ENCODE data around the gene CRADD. TPM values are rescaled to one million over a fixed set of nuclear protein-coding genes. Genes with fewer than 3 reads are reported as not detected.

The CRADD gene
- polyA plus RNA-seq, 3 donors from 2014 or later: 24.2 to 30.1 (median 25.8) TPM

GRCh38 chr12:93657071-93657470, 20.1 kb upstream of the CRADD start:
- DNase-seq: no peak
- no peak overlapping the region for H3K27ac Mint-ChIP-seq
- H3K27me3 Mint-ChIP-seq (ENCODE audit: low read depth in 3 of 3): no peaks in the 10 kb centered on the region
- H3K36me3 Mint-ChIP-seq: no peaks in the 10 kb centered on the region
- no peaks in the 10 kb centered on the region for H3K9me3 Mint-ChIP-seq
- no peak overlapping the region for H3K4me3 Mint-ChIP-seq
- no peaks in the 10 kb centered on the region for H3K4me1 Mint-ChIP-seq

- H3K36me3 Mint-ChIP-seq: no peaks in the 10 kb centered on the region
These were observed 16.2 kb upstream of the CRADD start for GRCh38 chr12:93661021-93661420.

DNA sequence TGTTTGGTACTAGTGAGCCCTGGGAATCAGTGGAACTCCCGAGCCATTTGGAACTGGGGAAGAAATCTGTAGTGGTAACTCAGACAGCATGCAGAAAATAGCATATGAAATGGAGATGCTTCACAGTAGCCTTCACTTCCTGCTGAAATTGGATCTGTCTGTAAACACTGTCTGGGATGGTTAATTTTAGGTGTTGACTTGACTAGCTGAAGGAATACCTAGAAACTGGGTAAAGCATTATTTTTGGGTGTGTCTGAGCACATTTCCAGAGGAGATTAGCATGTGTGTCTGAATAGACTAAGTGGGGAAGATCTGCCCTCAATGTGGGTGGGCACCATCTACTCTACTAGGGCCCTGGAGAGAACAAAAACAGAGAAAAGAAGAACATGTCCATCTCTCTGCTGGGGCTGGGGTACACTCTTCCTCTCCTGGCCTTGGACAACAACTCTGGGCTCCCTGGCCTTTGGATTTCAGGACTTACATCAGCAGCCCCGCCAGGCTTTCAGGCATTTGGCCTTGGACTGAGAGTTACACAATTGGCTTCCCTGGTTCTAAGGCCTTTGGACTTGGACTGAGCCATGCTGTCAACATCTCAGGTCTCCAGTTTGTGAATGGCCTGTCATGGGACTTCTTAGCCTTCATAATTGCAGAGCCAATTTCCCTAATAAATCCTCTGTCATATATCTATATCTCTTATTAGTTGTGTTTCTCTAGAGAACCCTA, 14.0 kb upstream of the CRADD start:
- DNase-seq: no peak
- Mint-ChIP-seq H3K9me3 (no peaks in the 10 kb centered on the region), H3K4me3 (no peak overlapping the region), H3K27ac (no peak overlapping the region), H3K4me1 (peaks cover 0 to 5% of the 10 kb centered on the region in 2 donors), H3K27me3 (ENCODE audit: low read depth in 3 of 3) (peaks cover 0 to 7% (median 0%) of the 10 kb centered on the region in 3 donors), H3K36me3 (no peaks in the 10 kb centered on the region)

More at GRCh38 chr12:93661021-93661420, 16.2 kb upstream of the CRADD start:
- Mint-ChIP-seq H3K4me3 (no peak overlapping the region), H3K27me3 (ENCODE audit: low read depth in 3 of 3) (peaks cover 0 to 7% (median 0%) of the 10 kb centered on the region in 3 donors), H3K27ac (no peak overlapping the region), H3K9me3 (no peaks in the 10 kb centered on the region), H3K4me1 (peaks cover 0 to 5% of the 10 kb centered on the region in 2 donors)
- DNase-seq: no peak

DNA sequence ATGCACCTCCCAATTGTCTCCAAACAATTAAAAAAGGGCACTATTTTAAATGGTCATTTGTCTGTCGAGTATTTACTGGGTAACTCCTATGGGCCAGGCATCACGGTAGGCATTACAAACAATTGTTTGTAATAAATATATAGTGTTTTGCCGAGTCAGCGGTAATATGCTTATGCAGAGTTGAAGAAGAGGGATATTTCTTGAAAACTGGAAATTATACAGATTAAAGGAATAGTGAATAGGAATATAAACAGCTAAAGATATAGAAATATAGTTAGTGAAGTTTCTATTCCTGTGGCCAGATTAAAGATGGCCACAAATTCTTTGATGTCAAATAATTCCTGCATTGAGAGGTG, 13.5 kb upstream of the CRADD start:
- H3K36me3 Mint-ChIP-seq: no peaks in the 10 kb centered on the region
- DNase-seq: no peak
- no peaks in the 10 kb centered on the region for H3K9me3 Mint-ChIP-seq
- H3K4me3 Mint-ChIP-seq: no peak overlapping the region
- H3K4me1 Mint-ChIP-seq: peaks cover 0 to 5% of the 10 kb centered on the region in 2 donors
- no peak overlapping the region for H3K27ac Mint-ChIP-seq
- peaks cover 0 to 7% (median 0%) of the 10 kb centered on the region in 3 donors for H3K27me3 Mint-ChIP-seq (ENCODE audit: low read depth in 3 of 3)

DNA sequence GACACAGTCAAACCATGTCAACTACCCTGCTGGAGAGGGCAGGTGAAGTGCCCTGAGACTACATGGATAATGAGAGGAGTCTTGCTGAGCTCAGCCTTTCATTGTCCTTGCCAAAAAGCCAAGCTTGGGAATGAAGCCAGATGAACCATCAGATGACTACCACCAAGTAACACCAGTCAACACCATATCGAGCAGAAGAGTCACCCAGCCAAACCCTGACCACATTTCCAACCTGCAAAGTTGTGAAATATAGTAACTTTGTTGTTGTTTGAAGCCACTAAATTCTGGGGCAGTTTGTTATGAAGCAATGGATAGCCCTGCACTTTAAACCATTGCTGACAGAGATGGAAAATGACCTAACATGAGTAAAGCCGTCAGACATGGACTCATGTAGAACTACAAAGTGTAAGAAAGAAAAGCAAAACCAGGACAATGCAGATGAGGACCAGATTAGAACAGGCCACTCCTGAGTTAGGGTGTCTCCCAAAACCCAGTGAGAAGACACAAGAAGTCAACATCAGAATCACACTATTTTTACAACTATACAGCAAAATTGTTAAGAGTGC, 12.5 kb upstream of the CRADD start:
- no peaks in the 10 kb centered on the region for H3K9me3 Mint-ChIP-seq
- no peak for DNase-seq
- H3K36me3 Mint-ChIP-seq: no peaks in the 10 kb centered on the region
- peak overlapping the region in 1 of 6 donors; percentile 54 for H3K27ac Mint-ChIP-seq
- H3K4me1 Mint-ChIP-seq: peaks cover 0 to 5% of the 10 kb centered on the region in 2 donors
- H3K4me3 Mint-ChIP-seq: peak overlapping the region in 1 of 5 donors; percentile 5
- peaks cover 0 to 7% (median 0%) of the 10 kb centered on the region in 3 donors for H3K27me3 Mint-ChIP-seq (ENCODE audit: low read depth in 3 of 3)

GRCh38 chr12:93667672-93668071, 9.5 kb upstream of the CRADD start:
- no peaks in the 10 kb centered on the region for H3K9me3 Mint-ChIP-seq

GRCh38 chr12:93668919-93669418, 8.2 kb upstream of the CRADD start:
- H3K4me1 Mint-ChIP-seq: peaks cover 12 to 15% of the 10 kb centered on the region in 2 donors
- H3K36me3 Mint-ChIP-seq: no peaks in the 10 kb centered on the region
- H3K9me3 Mint-ChIP-seq: no peaks in the 10 kb centered on the region
- H3K4me3 Mint-ChIP-seq: no peak overlapping the region
- no peak for DNase-seq
- no peak overlapping the region for H3K27ac Mint-ChIP-seq
- H3K27me3 Mint-ChIP-seq (ENCODE audit: low read depth in 3 of 3): peaks cover 0 to 5% (median 0%) of the 10 kb centered on the region in 3 donors

More at GRCh38 chr12:93667672-93668071, 9.5 kb upstream of the CRADD start:
- Mint-ChIP-seq H3K36me3 (no peaks in the 10 kb centered on the region), H3K4me3 (no peak overlapping the region), H3K27ac (no peak overlapping the region), H3K4me1 (peaks cover 0 to 5% of the 10 kb centered on the region in 2 donors), H3K27me3 (ENCODE audit: low read depth in 3 of 3) (peaks cover 0 to 7% (median 0%) of the 10 kb centered on the region in 3 donors)
- DNase-seq: no peak

GRCh38 chr12:93669452-93669851, 7.7 kb upstream of the CRADD start:
- Mint-ChIP-seq H3K9me3 (no peaks in the 10 kb centered on the region), H3K36me3 (no peaks in the 10 kb centered on the region), H3K4me3 (no peak overlapping the region), H3K27me3 (ENCODE audit: low read depth in 3 of 3) (peaks cover 0 to 3% (median 0%) of the 10 kb centered on the region in 3 donors), H3K27ac (no peak overlapping the region), H3K4me1 (peaks cover 15 to 18% of the 10 kb centered on the region in 2 donors)
- DNase-seq: no peak

- Mint-ChIP-seq H3K36me3 (no peaks in the 10 kb centered on the region), H3K9me3 (no peaks in the 10 kb centered on the region), H3K27me3 (ENCODE audit: low read depth in 3 of 3) (peaks cover 0 to 3% (median 0%) of the 10 kb centered on the region in 3 donors), H3K27ac (no peak overlapping the region), H3K4me3 (no peak overlapping the region), H3K4me1 (peaks cover 14 to 15% of the 10 kb centered on the region in 2 donors)
- DNase-seq: no peak
These were observed 7.1 kb upstream of the CRADD start for GRCh38 chr12:93670104-93670503.

- Mint-ChIP-seq H3K27me3 (ENCODE audit: low read depth in 3 of 3) (no peaks in the 10 kb centered on the region), H3K27ac (no peak overlapping the region), H3K4me3 (no peak overlapping the region), H3K9me3 (no peaks in the 10 kb centered on the region), H3K36me3 (no peaks in the 10 kb centered on the region), H3K4me1 (peaks cover 14 to 15% of the 10 kb centered on the region in 2 donors)
- no peak for DNase-seq
These were observed 6.1 kb upstream of the CRADD start for GRCh38 chr12:93671044-93671443.

DNA sequence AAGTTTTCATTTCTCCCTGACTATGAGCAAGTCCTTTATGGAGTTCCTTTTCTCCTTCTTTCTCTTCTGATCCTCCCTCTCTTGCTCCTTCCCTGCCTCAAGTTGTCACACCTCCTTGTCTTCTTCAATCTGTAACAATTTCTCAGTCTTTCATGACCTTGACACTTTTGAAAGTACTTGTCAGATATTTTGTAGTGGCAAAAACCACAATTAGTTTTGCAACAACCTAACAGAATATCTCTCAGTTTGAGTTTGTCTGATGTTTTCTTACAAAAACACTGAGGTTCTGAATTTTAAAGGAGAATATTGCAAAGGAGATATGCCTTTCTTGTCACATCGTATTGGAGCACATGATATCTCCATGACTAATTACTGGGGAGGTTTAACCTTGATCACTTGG, 4.1 kb upstream of the CRADD start:
- Mint-ChIP-seq H3K4me1 (peaks cover 31% of the 10 kb centered on the region in 2 donors), H3K9me3 (no peaks in the 10 kb centered on the region), H3K4me3 (peak overlapping the region in 3 of 5 donors; percentile 5 to 51 (median 51)), H3K27me3 (ENCODE audit: low read depth in 3 of 3) (peaks cover 4 to 13% (median 8%) of the 10 kb centered on the region in 3 donors), H3K27ac (peak overlapping the region in 3 of 6 donors; percentile 7 to 74 (median 32)), H3K36me3 (no peaks in the 10 kb centered on the region)
- DNase-seq: peak in 1 of 3 donors; percentile 8

GRCh38 chr12:93674386-93674785, 2.8 kb upstream of the CRADD start:
- Mint-ChIP-seq H3K4me3 (no peak overlapping the region), H3K9me3 (no peaks in the 10 kb centered on the region), H3K36me3 (peaks cover 0 to 3% (median 3%) of the 10 kb centered on the region in 3 donors), H3K4me1 (peaks cover 43% of the 10 kb centered on the region in 2 donors), H3K27ac (peak overlapping the region in 1 of 6 donors; percentile 37), H3K27me3 (ENCODE audit: low read depth in 3 of 3) (peaks cover 4 to 16% (median 10%) of the 10 kb centered on the region in 3 donors)
- no peak for DNase-seq

DNA sequence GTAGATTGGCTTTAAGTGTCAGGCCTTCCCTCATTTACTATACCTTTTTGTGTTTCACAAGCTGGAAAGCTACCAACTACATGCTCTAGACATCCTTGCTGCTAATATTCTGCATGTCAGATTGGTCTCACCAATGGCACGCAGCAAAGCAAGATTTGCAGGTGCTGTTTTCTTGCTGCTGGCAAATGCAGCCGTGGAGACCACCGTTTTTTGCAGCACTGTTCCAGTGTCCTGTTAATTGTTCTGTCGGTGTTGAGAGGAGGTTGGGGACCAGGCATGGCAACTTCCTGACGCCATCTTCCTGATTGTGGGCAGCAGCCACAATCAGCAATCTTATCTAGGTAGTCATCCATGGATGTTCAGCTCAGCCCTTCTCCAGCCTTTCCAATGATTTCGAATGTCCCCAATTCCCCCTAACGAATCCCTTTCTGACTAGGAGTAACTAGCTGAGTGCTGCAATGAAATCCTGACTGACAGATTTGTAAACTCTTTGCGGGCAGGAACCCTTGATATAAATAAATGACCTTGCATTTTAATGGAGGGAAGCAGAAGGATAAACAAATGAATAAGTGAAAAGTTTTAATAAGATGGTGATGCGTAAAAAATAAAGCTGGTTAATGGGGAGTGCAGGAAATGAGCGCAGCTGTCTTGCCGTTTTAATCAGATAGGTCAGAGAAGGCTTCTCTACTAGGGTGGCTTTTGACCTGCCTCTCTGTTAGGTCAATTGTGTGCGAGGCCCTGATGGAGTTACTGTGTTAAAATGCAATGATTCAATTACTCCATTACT, 574 bp upstream of the CRADD start:
- H3K4me1 Mint-ChIP-seq: peaks cover 43 to 46% of the 10 kb centered on the region in 2 donors
- H3K4me3 Mint-ChIP-seq: peak overlapping the region; percentile 94 to 99 (median 99)
- no peaks in the 10 kb centered on the region for H3K9me3 Mint-ChIP-seq
- H3K27ac Mint-ChIP-seq: peak overlapping the region; percentile 99 to 100 (median 100)
- H3K36me3 Mint-ChIP-seq: peaks cover 5 to 10% (median 6%) of the 10 kb centered on the region in 3 donors
- DNase-seq: no peak
- H3K27me3 Mint-ChIP-seq (ENCODE audit: low read depth in 3 of 3): peaks cover 4 to 16% (median 10%) of the 10 kb centered on the region in 3 donors
